IPS DF 19.7 (cell line): ENCODE results near the gene CD160.
"Not testable (repeated sequence)": the region's sequence is repeated elsewhere in the genome, so short reads cannot be mapped to it uniquely, and the experiment has no call there.

Source experiments
- DNase-seq: peaks from one replicate; pipeline ENCODE4 v3.0.0-alpha.2; 2013; ENCODE audit warnings: low read depth, low spot score

Gene CD160

GRCh38 chr1:145758575-145758974, 39.3 kb downstream of the CD160 start:
- DNase-seq, result no peak

- no peak for DNase-seq
Observed at GRCh38 chr1:145759721-145760120, 40.4 kb downstream of the CD160 start.

GRCh38 chr1:145760395-145760949, 41.2 kb downstream of the CD160 start:
- DNase-seq, result not testable (repeated sequence)

GRCh38 chr1:145761498-145761897, 42.2 kb downstream of the CD160 start:
- not testable (repeated sequence) for DNase-seq

- not testable (repeated sequence) for DNase-seq
Observed at GRCh38 chr1:145762001-145762400, 42.7 kb downstream of the CD160 start.

GRCh38 chr1:145764231-145764940, 45.1 kb downstream of the CD160 start:
- not testable (repeated sequence) for DNase-seq

GRCh38 chr1:145765127-145765526, 45.8 kb downstream of the CD160 start:
- DNase-seq, result not testable (repeated sequence)

GRCh38 chr1:145765585-145766360, 46.5 kb downstream of the CD160 start:
- not testable (repeated sequence) for DNase-seq

- not testable (repeated sequence) for DNase-seq
Observed at GRCh38 chr1:145766926-145767325, 47.6 kb downstream of the CD160 start.

GRCh38 chr1:145768004-145768403, 48.7 kb downstream of the CD160 start:
- not testable (repeated sequence) for DNase-seq

GRCh38 chr1:145771056-145771455, 51.8 kb downstream of the CD160 start:
- no peak for DNase-seq

GRCh38 chr1:145773423-145773822, 54.1 kb downstream of the CD160 start:
- no peak for DNase-seq

GRCh38 chr1:145777357-145778145, 58.3 kb downstream of the CD160 start:
- no peak for DNase-seq

- no peak for DNase-seq
Observed at GRCh38 chr1:145778146-145778540, 58.8 kb downstream of the CD160 start.

- no peak for DNase-seq
Observed at GRCh38 chr1:145782272-145783099, 63.2 kb downstream of the CD160 start.

- no peak for DNase-seq
Observed at GRCh38 chr1:145784409-145784808, 65.1 kb downstream of the CD160 start.

- DNase-seq, result no peak
Observed at GRCh38 chr1:145785547-145785946, 66.2 kb downstream of the CD160 start.

- DNase-seq, result no peak
Observed at GRCh38 chr1:145786271-145786670, 67.0 kb downstream of the CD160 start.

- DNase-seq, result no peak
Observed at GRCh38 chr1:145788580-145788979, 69.3 kb downstream of the CD160 start.
